ENCODE data around the gene RASA1.
"Not testable (repeated sequence)": the region's sequence is repeated elsewhere in the genome, so short reads cannot be mapped to it uniquely, and the experiment has no call there.

RASA1 gene

GRCh38 chr5:87287266-87287665 is 19.6 kb downstream of the RASA1 start:
- DNase-seq, result not testable (repeated sequence)

- no peak for DNase-seq
These were observed 31.1 kb downstream of the RASA1 start for GRCh38 chr5:87298692-87299362.

- DNase-seq, result no peak
These were observed 32.5 kb downstream of the RASA1 start for GRCh38 chr5:87300176-87300575.

- peak in 1 of 2 donors; percentile 24 for DNase-seq
These were observed 33.1 kb downstream of the RASA1 start for GRCh38 chr5:87300744-87301143.

- DNase-seq, result no peak
These were observed 34.4 kb downstream of the RASA1 start for GRCh38 chr5:87302061-87302460.

- no peak for DNase-seq
These were observed 35.6 kb downstream of the RASA1 start for GRCh38 chr5:87303324-87303723.

GRCh38 chr5:87306090-87306489 is 38.4 kb downstream of the RASA1 start:
- DNase-seq, result not testable (repeated sequence)

- DNase-seq, result no peak
These were observed 40.2 kb downstream of the RASA1 start for GRCh38 chr5:87307796-87308423.

- DNase-seq, result no peak
These were observed 44.0 kb downstream of the RASA1 start for GRCh38 chr5:87311405-87312279.

- DNase-seq, result no peak
These were observed 45.5 kb downstream of the RASA1 start for GRCh38 chr5:87313216-87313615.

- DNase-seq, result no peak
These were observed 51.8 kb downstream of the RASA1 start for GRCh38 chr5:87319469-87319868.

GRCh38 chr5:87321605-87322004 is 53.9 kb downstream of the RASA1 start:
- DNase-seq, result no peak

GRCh38 chr5:87322381-87322780 is 54.7 kb downstream of the RASA1 start:
- DNase-seq, result no peak

GRCh38 chr5:87327998-87328397 is 60.3 kb downstream of the RASA1 start:
- DNase-seq, result no peak

GRCh38 chr5:87329114-87329513 is 61.4 kb downstream of the RASA1 start:
- no peak for DNase-seq

GRCh38 chr5:87339986-87340385 is 72.3 kb downstream of the RASA1 start:
- no peak for DNase-seq

- DNase-seq, result peak in 1 of 2 donors; percentile 51
These were observed 73.0 kb downstream of the RASA1 start for GRCh38 chr5:87340716-87341115.

GRCh38 chr5:87347272-87347671 is 79.6 kb downstream of the RASA1 start:
- no peak for DNase-seq

- DNase-seq, result no peak
These were observed 80.2 kb downstream of the RASA1 start for GRCh38 chr5:87347841-87348240.

- DNase-seq, result no peak
These were observed 86.8 kb downstream of the RASA1 start for GRCh38 chr5:87354496-87354895.

- DNase-seq, result no peak
These were observed 91.4 kb downstream of the RASA1 start for GRCh38 chr5:87359106-87359505.

GRCh38 chr5:87360132-87360531 is 92.4 kb downstream of the RASA1 start:
- no peak for DNase-seq

- DNase-seq, result no peak
These were observed 93.4 kb downstream of the RASA1 start for GRCh38 chr5:87361031-87361445.

Measured in CD4-positive, alpha-beta T cell treated with Interleukin-1 beta for 1 hour (primary cell).